IPS-20b (cell line): ENCODE data around the gene ZEB1.
"Not testable (repeated sequence)": the region's sequence is repeated elsewhere in the genome, so short reads cannot be mapped to it uniquely, and the experiment has no call there.

ENCODE experiments used
- H3K27ac ChIP-seq: one replicate; pipeline ENCODE4 v1.5.1; 2013; ENCODE audit warnings: low read length
- H3K27me3 ChIP-seq: 2 replicates; pipeline ENCODE4 v1.6.1; 2013; ENCODE audit warnings: mild to moderate bottlenecking, low read length, inconsistent platforms; ENCODE audit not compliant: insufficient read depth
- H3K36me3 ChIP-seq: 2 replicates; pipeline ENCODE4 v1.6.1; 2013; ENCODE audit warnings: low read depth, mild to moderate bottlenecking, inconsistent platforms, low read length, moderate library complexity; ENCODE audit not compliant: insufficient read depth
- H3K4me1 ChIP-seq: 2 replicates; pipeline ENCODE4 v1.6.1; 2013; ENCODE audit warnings: mild to moderate bottlenecking, control low read depth, inconsistent platforms, low read length, moderate library complexity; ENCODE audit not compliant: insufficient read depth
- H3K4me3 ChIP-seq: 2 replicates; pipeline ENCODE4 v1.5.1; 2013; ENCODE audit warnings: mild to moderate bottlenecking, low read length, inconsistent platforms
- H3K9ac ChIP-seq: 2 replicates; pipeline ENCODE4 v1.6.1; 2013; ENCODE audit warnings: low read depth, mild to moderate bottlenecking, inconsistent platforms, low read length, moderate library complexity
- H3K9me3 ChIP-seq: 2 replicates; pipeline ENCODE4 v1.6.1; 2013; ENCODE audit warnings: mild to moderate bottlenecking, low read depth, low read length, inconsistent platforms; ENCODE audit not compliant: insufficient read depth

Gene ZEB1

DNA sequence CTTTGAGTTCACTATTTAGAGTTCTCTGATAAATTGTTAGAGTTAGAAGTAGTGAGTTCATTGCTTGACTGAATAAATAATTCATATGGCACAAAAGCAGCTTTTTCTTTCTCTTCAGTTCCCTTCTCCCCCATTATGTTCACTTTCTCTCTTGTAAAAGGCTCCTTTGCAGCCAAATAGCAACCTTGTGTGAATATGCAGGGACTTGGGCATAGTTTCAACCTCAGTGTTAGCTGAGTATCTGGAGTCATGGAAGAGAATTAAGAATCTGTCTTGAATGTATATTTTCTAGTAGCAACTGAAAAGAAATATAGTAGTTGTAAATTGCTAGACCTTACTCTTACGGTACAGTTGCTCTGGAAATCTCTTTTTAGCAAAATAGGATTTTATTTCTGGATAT, 31.9 kb downstream of the ZEB1 start:
- Histone ChIP-seq H3K4me3 (no peak overlapping the region), H3K36me3 (no peaks in the 10 kb centered on the region), H3K27ac (no peak overlapping the region), H3K9me3 (no peaks in the 10 kb centered on the region), H3K4me1 (peaks cover 5% of the 10 kb centered on the region; the same call in 1 of the 2 replicates), H3K27me3 (no peaks in the 10 kb centered on the region), H3K9ac (no peak overlapping the region)

- H3K27me3 ChIP-seq: no peaks in the 10 kb centered on the region
- no peak overlapping the region for H3K4me3 ChIP-seq
- H3K9me3 ChIP-seq: no peaks in the 10 kb centered on the region
- H3K4me1 ChIP-seq: peaks cover 5% of the 10 kb centered on the region; the same call in 1 of the 2 replicates
- no peak overlapping the region for H3K27ac ChIP-seq
- no peak overlapping the region for H3K9ac ChIP-seq
- H3K36me3 ChIP-seq: no peaks in the 10 kb centered on the region
Measured at GRCh38 chr10:31352436-31353226, 33.6 kb downstream of the ZEB1 start.

- no peaks in the 10 kb centered on the region for H3K36me3 ChIP-seq
- H3K4me3 ChIP-seq: no peak overlapping the region
- H3K27ac ChIP-seq: no peak overlapping the region
- H3K9ac ChIP-seq: no peak overlapping the region
- no peaks in the 10 kb centered on the region for H3K9me3 ChIP-seq
- H3K27me3 ChIP-seq: no peaks in the 10 kb centered on the region
- peaks cover 5% of the 10 kb centered on the region; the same call in 1 of the 2 replicates for H3K4me1 ChIP-seq
Measured at GRCh38 chr10:31353574-31353973, 34.6 kb downstream of the ZEB1 start.

GRCh38 chr10:31358688-31359330, 39.8 kb downstream of the ZEB1 start:
- Histone ChIP-seq H3K27me3 (no peaks in the 10 kb centered on the region), H3K9ac (no peak overlapping the region), H3K36me3 (no peaks in the 10 kb centered on the region), H3K9me3 (peaks cover 4% of the 10 kb centered on the region; the same call in 1 of the 2 replicates), H3K4me1 (no peaks in the 10 kb centered on the region), H3K4me3 (no peak overlapping the region), H3K27ac (no peak overlapping the region)

DNA sequence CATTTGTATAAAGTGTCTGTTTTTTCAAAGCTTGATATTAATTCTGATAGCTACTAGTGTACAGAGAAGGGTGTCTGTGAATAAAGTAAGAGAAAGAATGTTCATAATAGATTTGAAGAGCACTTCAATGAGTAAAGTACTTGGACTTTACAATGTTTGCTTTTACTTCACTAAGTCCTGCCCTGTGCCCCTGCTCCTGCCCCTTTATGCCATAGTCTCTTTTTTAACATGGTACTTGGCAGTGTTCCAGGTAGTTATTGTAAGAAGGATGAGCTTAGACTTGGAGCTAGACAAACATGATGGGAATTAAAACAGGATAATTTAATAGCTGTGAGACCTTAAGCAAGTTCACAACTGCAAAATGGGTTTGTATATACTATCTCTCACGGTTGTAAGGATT, 41.0 kb downstream of the ZEB1 start:
- no peaks in the 10 kb centered on the region for H3K4me1 ChIP-seq
- no peak overlapping the region for H3K9ac ChIP-seq
- peaks cover 4% of the 10 kb centered on the region; the same call in 1 of the 2 replicates for H3K9me3 ChIP-seq
- H3K4me3 ChIP-seq: no peak overlapping the region
- H3K27me3 ChIP-seq: no peaks in the 10 kb centered on the region
- no peak overlapping the region for H3K27ac ChIP-seq
- no peaks in the 10 kb centered on the region for H3K36me3 ChIP-seq

DNA sequence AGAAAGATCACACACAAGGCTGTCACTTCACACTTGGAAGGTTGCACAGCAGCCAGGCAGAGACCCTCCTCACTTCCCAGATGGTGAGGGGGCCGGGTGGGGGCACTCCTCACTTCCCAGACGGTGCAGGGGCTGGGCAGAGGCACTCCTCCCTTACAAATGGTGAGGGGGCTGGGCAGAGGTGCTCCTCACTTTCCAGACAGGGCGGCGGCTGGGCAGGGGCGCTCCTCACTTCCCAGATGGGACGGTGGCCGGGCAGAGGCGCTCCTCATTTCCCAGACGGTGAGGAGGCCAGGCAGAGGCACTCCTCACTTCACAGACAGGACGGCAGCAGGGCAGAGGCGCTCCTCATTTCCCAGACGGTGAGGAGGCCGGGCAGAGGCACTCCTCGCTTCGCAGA, 42.5 kb downstream of the ZEB1 start:
- not testable (repeated sequence) for H3K4me1 ChIP-seq, H3K36me3 ChIP-seq, H3K27ac ChIP-seq

GRCh38 chr10:31362023-31362641, 43.1 kb downstream of the ZEB1 start:
- Histone ChIP-seq H3K9me3 (peaks cover 4% of the 10 kb centered on the region; the same call in 1 of the 2 replicates), H3K27ac (no peak overlapping the region), H3K27me3 (no peaks in the 10 kb centered on the region), H3K4me3 (no peak overlapping the region), H3K4me1 (no peaks in the 10 kb centered on the region), H3K36me3 (no peaks in the 10 kb centered on the region), H3K9ac (no peak overlapping the region)

More for the DNA sequence above, 42.5 kb downstream of the ZEB1 start:
- not testable (repeated sequence) for H3K9ac ChIP-seq, H3K27me3 ChIP-seq, H3K9me3 ChIP-seq, H3K4me3 ChIP-seq

DNA sequence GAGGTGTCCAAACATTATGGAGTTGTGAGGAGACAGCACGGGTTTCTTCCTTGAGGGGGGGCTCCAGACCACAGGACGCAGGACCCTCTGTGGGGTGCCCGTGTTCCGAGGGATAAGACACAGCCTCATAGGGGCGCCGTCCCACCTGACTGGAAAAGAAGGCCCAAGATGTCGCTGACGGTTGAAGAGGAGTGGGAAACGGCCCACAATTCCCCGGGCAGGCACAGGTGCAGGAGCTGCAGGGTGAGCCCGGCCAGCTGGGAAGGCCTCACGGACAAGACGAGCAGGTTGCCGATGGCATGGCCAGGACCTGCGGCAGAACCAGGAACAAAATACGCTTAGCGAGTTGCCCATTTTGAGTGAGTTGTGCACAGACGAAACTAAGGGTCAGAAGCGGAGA, 44.7 kb downstream of the ZEB1 start:
- not testable (repeated sequence) for H3K36me3 ChIP-seq, H3K9me3 ChIP-seq, H3K9ac ChIP-seq, H3K27me3 ChIP-seq, H3K27ac ChIP-seq, H3K4me3 ChIP-seq, H3K4me1 ChIP-seq

- H3K27ac ChIP-seq, H3K4me1 ChIP-seq, H3K36me3 ChIP-seq, H3K4me3 ChIP-seq, H3K9ac ChIP-seq, H3K27me3 ChIP-seq, H3K9me3 ChIP-seq: not testable (repeated sequence)
Measured at GRCh38 chr10:31364238-31364637, 45.2 kb downstream of the ZEB1 start.

- no peak overlapping the region for H3K9ac ChIP-seq
- no peaks in the 10 kb centered on the region for H3K36me3 ChIP-seq
- H3K27me3 ChIP-seq: no peaks in the 10 kb centered on the region
- peaks cover 4% of the 10 kb centered on the region; the same call in 1 of the 2 replicates for H3K9me3 ChIP-seq
- H3K4me1 ChIP-seq: no peaks in the 10 kb centered on the region
- H3K27ac ChIP-seq: no peak overlapping the region
- H3K4me3 ChIP-seq: no peak overlapping the region
Measured at GRCh38 chr10:31366703-31367102, 47.7 kb downstream of the ZEB1 start.

DNA sequence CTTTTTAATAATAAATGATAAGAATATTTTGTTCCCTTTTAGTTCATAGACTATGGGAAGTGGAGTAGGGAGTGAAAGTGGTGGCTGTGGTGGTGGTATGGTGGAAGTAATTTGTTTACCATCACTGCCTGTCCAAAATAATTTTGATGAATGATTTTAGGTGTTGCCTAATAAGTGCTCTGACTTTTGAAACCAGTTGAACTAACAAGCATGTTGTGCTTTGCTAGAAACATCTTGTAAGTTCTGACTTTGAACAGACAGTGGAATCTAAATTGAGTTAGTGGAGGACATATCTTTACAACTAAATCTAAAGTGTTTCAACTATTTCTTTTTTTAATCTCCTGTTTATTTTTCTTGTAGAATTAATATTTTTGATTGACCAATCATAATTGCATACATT, 49.7 kb downstream of the ZEB1 start:
- H3K36me3 ChIP-seq: no peaks in the 10 kb centered on the region
- no peak overlapping the region for H3K9ac ChIP-seq
- H3K4me1 ChIP-seq: no peaks in the 10 kb centered on the region

DNA sequence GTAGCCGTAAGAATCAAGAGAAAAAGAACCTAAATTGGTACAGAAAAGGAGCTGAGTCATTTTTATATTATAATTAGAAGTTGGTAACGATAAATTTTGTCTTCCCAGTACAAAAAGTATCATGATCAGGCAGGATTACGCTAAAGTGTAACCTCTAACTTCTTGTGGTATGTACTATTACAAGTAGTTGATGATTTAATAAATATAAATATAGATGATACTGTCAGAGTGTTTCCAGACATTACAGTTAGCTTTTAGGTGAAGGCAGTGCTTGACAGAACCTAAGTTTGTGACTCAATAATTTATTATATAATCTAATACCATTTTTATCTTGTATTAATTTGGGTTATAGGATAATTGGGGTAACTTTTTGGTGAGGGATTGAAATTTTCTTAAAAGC, 53.4 kb downstream of the ZEB1 start:
- Histone ChIP-seq H3K9ac (no peak overlapping the region), H3K36me3 (no peaks in the 10 kb centered on the region), H3K4me1 (no peaks in the 10 kb centered on the region), H3K4me3 (no peak overlapping the region), H3K27ac (no peak overlapping the region), H3K9me3 (no peaks in the 10 kb centered on the region), H3K27me3 (no peaks in the 10 kb centered on the region)

More for the DNA sequence above, 49.7 kb downstream of the ZEB1 start:
- no peaks in the 10 kb centered on the region for H3K9me3 ChIP-seq
- no peaks in the 10 kb centered on the region for H3K27me3 ChIP-seq
- no peak overlapping the region for H3K27ac ChIP-seq
- no peak overlapping the region for H3K4me3 ChIP-seq
